GM12873 (cell line): ENCODE measurements around the gene NCOA7.

Source experiments
- TF ChIP-seq, protein P1 (sequence below): IDR thresholded peaks from 2 replicates; pipeline ENCODE4 v1.5.1; 2012; ENCODE audit warnings: low read depth, mild to moderate bottlenecking, moderate library complexity, low read length, control low read depth; ENCODE audit not compliant: insufficient read depth; ENCODE audit errors: missing control alignments

NCOA7 gene

GRCh38 chr6:125750692-125751333, 39.9 kb upstream of the NCOA7 start:
- TF ChIP-seq, protein P1, sequence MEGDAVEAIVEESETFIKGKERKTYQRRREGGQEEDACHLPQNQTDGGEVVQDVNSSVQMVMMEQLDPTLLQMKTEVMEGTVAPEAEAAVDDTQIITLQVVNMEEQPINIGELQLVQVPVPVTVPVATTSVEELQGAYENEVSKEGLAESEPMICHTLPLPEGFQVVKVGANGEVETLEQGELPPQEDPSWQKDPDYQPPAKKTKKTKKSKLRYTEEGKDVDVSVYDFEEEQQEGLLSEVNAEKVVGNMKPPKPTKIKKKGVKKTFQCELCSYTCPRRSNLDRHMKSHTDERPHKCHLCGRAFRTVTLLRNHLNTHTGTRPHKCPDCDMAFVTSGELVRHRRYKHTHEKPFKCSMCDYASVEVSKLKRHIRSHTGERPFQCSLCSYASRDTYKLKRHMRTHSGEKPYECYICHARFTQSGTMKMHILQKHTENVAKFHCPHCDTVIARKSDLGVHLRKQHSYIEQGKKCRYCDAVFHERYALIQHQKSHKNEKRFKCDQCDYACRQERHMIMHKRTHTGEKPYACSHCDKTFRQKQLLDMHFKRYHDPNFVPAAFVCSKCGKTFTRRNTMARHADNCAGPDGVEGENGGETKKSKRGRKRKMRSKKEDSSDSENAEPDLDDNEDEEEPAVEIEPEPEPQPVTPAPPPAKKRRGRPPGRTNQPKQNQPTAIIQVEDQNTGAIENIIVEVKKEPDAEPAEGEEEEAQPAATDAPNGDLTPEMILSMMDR = no peak

DNA sequence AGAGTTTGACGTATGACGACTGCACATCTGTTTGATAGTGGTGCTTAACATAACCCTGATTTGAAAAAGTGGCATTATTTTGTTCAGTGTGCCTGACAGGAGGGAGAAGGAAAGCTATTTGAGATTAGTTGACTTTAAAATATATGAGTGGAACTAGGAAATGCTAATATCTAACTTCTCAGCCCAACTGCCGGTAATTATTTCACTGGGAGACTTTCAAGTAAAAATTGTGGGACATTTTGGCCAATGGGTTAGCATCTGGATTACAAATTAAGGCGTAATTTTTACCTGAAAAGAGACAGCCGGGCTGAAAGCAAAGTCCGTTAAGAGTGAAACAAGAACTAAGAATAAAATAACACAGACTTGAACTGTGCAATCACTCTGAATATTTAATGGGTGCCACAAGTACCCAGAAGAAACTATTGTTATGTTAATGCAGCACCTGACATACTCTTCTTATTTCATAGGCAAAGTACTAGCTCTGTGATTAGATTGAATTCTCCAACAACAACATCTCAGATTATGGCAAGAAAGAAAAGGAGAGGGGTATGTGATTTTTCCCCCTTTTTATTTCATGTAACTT, 39.3 kb upstream of the NCOA7 start:
- TF ChIP-seq, protein P1 = no peak

- TF ChIP-seq, protein P1 = no peak
Observed at GRCh38 chr6:125752773-125753172, 38.0 kb upstream of the NCOA7 start.

- TF ChIP-seq, protein P1 = peak; percentile 39
Observed at GRCh38 chr6:125753218-125753936, 37.4 kb upstream of the NCOA7 start.

DNA sequence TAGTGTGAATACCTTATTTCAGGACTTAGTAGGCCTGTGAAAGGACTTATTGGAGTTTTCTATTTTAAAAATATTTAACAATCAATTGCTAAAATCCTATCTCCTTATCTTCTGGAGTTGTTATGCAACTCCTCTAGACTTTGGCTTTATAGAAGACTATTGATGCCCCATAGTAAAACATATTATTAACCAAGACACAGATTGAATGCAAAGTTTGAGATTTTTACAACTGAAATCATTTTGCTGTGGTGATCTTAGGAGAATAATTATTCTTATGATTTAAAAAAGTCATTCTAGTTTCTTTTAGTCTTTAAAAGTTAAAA, 36.9 kb upstream of the NCOA7 start:
- TF ChIP-seq, protein P1 = no peak

- TF ChIP-seq, protein P1 = no peak
Observed at GRCh38 chr6:125754566-125754965, 36.2 kb upstream of the NCOA7 start.

- TF ChIP-seq, protein P1 = no peak
Observed at GRCh38 chr6:125759184-125759902, 31.4 kb upstream of the NCOA7 start.
